ENCODE measurements around the gene HEATR5B. TPM values are rescaled to one million over a fixed set of nuclear protein-coding genes. Genes with fewer than 3 reads are reported as not detected.

The HEATR5B gene
- total and polyA plus RNA-seq, 2 donors from 2014 or later: 4.4 to 20.5 TPM

DNA sequence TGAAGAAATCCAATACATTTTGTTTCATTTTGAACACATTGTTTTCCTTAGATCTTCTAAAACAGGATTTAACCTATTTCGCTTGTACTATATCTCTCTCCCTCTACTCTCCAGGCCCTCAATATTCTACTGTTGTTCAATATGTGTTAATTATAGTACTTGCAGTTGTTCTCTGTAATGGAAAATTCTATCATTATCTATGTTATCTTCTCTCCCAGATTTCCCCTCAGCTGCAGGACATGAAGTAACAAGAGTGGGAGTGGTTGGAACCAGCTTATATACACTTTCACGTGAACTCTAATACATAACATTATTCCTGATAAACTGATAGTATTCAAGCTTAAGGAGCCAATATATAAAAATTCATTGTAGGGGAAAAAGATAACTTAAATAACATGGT is 110.9 kb downstream of the HEATR5B start:
- DNase-seq: no peak
- Histone ChIP-seq H3K9ac (ENCODE audit: low read length in 3 of 3) (no peak overlapping the region), H3K4me3 (ENCODE audit: low read length in 3 of 3) (no peak overlapping the region), H3K9me3 (ENCODE audit: control insufficient read depth in 2 of 3, insufficient read depth in 1 of 3, low read length in 3 of 3) (no peaks in the 10 kb centered on the region), H3K27ac (ENCODE audit: low read depth in 2 of 2, low read length in 2 of 2) (no peak overlapping the region), H3K4me1 (ENCODE audit: control insufficient read depth in 2 of 3, insufficient read depth in 2 of 3, low read depth in 1 of 3, low read length in 3 of 3) (no peaks in the 10 kb centered on the region), H3K36me3 (ENCODE audit: control insufficient read depth in 2 of 3, insufficient read depth in 3 of 3, low read length in 3 of 3) (no peaks in the 10 kb centered on the region), H3K27me3 (ENCODE audit: control insufficient read depth, insufficient read depth, low read length) (no peaks in the 10 kb centered on the region)
- TF ChIP-seq, protein P1, sequence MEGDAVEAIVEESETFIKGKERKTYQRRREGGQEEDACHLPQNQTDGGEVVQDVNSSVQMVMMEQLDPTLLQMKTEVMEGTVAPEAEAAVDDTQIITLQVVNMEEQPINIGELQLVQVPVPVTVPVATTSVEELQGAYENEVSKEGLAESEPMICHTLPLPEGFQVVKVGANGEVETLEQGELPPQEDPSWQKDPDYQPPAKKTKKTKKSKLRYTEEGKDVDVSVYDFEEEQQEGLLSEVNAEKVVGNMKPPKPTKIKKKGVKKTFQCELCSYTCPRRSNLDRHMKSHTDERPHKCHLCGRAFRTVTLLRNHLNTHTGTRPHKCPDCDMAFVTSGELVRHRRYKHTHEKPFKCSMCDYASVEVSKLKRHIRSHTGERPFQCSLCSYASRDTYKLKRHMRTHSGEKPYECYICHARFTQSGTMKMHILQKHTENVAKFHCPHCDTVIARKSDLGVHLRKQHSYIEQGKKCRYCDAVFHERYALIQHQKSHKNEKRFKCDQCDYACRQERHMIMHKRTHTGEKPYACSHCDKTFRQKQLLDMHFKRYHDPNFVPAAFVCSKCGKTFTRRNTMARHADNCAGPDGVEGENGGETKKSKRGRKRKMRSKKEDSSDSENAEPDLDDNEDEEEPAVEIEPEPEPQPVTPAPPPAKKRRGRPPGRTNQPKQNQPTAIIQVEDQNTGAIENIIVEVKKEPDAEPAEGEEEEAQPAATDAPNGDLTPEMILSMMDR (IDR thresholded peaks at IDR 0.05; ENCODE audit: borderline replicate concordance, extremely low read depth, insufficient read depth): no peak
- FAIRE-seq: no peak
- intact Hi-C loops (cut with DNase I): no loop called here

- Histone ChIP-seq H3K4me1 (ENCODE audit: control insufficient read depth in 2 of 3, insufficient read depth in 2 of 3, low read depth in 1 of 3, low read length in 3 of 3) (no peaks in the 10 kb centered on the region), H3K27me3 (ENCODE audit: control insufficient read depth, insufficient read depth, low read length) (no peaks in the 10 kb centered on the region), H3K9ac (ENCODE audit: low read length in 3 of 3) (no peak overlapping the region), H3K27ac (ENCODE audit: low read depth in 2 of 2, low read length in 2 of 2) (no peak overlapping the region), H3K36me3 (ENCODE audit: control insufficient read depth in 2 of 3, insufficient read depth in 3 of 3, low read length in 3 of 3) (no peaks in the 10 kb centered on the region), H3K9me3 (ENCODE audit: control insufficient read depth in 2 of 3, insufficient read depth in 1 of 3, low read length in 3 of 3) (no peaks in the 10 kb centered on the region), H3K4me3 (ENCODE audit: low read length in 3 of 3) (no peak overlapping the region)
- FAIRE-seq (no peak), DNase-seq (no peak)
- intact Hi-C loops (cut with DNase I): no loop called here
- TF ChIP-seq, protein P1 (IDR thresholded peaks at IDR 0.05; ENCODE audit: borderline replicate concordance, extremely low read depth, insufficient read depth): no peak
Observed at GRCh38 chr2:36971990-36972389, 112.2 kb downstream of the HEATR5B start.

- no peaks in the 10 kb centered on the region for H3K36me3 ChIP-seq (ENCODE audit: control insufficient read depth in 2 of 3, insufficient read depth in 3 of 3, low read length in 3 of 3)
- H3K9ac ChIP-seq (ENCODE audit: low read length in 3 of 3): peak overlapping the region; percentile 70 to 93 (median 89)
- intact Hi-C loops (cut with DNase I): no loop called here
- peak overlapping the region; percentile 77 to 81 for H3K27ac ChIP-seq (ENCODE audit: low read depth in 2 of 2, low read length in 2 of 2)
- no peaks in the 10 kb centered on the region for H3K27me3 ChIP-seq (ENCODE audit: control insufficient read depth, insufficient read depth, low read length)
- TF ChIP-seq, protein P1 (IDR thresholded peaks at IDR 0.05; ENCODE audit: borderline replicate concordance, extremely low read depth, insufficient read depth): no peak
- peak in 2 of 5 donors; percentile 13 to 22 for DNase-seq
- no peak for FAIRE-seq
- peaks cover 0 to 3% (median 0%) of the 10 kb centered on the region in 3 donors for H3K4me1 ChIP-seq (ENCODE audit: control insufficient read depth in 2 of 3, insufficient read depth in 2 of 3, low read depth in 1 of 3, low read length in 3 of 3)
- H3K9me3 ChIP-seq (ENCODE audit: control insufficient read depth in 2 of 3, insufficient read depth in 1 of 3, low read length in 3 of 3): no peaks in the 10 kb centered on the region
- peak overlapping the region; percentile 90 to 94 (median 94) for H3K4me3 ChIP-seq (ENCODE audit: low read length in 3 of 3)
Observed at GRCh38 chr2:36967236-36967876, 116.8 kb downstream of the HEATR5B start.

Data from kidney (tissue), 14 donors.